ENCODE measurements around the gene OXSM. TPM values are rescaled to one million over a fixed set of nuclear protein-coding genes. Genes with fewer than 3 reads are reported as not detected.

OXSM gene
- total RNA-seq, 1 experiment from 2014 or later = 21.4 TPM

DNA sequence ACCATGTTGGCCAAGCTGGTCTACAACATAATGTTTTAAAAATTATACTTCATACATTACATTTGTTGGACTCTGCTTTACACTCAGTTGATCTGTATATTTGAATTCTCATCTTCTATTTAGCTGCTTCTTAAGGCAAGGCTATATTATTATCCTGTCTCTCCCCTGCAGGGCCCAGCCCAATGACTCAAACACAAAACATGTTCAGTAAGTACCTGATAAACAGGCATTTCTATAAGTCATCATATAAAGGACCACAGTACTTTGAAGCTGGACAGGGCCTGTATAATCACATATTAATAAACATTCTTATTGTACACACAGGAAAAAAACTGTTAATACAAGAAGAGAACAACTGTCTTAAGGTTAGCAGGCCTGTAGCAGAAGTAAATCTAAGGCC lies 42.9 kb upstream of the OXSM start:
- H3K4me2 ChIP-seq (ENCODE audit: low read length) = peak overlapping the region; percentile 17; the same call in 1 of the 2 replicates

DNA sequence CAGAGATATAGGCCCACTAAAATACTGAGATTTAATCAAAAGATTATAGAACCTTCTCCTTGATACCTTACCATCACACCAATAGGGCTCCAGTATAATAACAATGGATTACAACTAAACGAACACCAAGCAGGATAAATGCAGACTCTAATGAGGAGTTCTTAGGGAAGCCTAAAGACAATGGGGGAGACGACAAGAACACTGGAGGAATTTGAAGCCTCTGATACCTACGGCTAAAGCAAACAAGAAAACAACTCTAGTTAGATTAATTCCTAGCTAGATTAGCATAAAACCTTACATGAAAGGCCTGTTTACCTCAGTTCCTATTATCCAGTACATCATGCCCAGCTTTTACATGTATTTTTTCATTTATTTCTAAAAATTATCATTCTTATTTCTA lies 41.7 kb upstream of the OXSM start:
- DNase-seq (no peak), ATAC-seq (no peak)
- no peaks in the 10 kb centered on the region for H3K9me2 ChIP-seq (replicated peaks; ENCODE audit: low read length)
- no peak overlapping the region for H3K4me2 ChIP-seq (ENCODE audit: low read length)
- H3K27ac ChIP-seq (ENCODE audit: low read length) = no peak overlapping the region
- H3K79me2 ChIP-seq (ENCODE audit: low read length) = no peaks in the 10 kb centered on the region
- TF ChIP-seq, protein P1, sequence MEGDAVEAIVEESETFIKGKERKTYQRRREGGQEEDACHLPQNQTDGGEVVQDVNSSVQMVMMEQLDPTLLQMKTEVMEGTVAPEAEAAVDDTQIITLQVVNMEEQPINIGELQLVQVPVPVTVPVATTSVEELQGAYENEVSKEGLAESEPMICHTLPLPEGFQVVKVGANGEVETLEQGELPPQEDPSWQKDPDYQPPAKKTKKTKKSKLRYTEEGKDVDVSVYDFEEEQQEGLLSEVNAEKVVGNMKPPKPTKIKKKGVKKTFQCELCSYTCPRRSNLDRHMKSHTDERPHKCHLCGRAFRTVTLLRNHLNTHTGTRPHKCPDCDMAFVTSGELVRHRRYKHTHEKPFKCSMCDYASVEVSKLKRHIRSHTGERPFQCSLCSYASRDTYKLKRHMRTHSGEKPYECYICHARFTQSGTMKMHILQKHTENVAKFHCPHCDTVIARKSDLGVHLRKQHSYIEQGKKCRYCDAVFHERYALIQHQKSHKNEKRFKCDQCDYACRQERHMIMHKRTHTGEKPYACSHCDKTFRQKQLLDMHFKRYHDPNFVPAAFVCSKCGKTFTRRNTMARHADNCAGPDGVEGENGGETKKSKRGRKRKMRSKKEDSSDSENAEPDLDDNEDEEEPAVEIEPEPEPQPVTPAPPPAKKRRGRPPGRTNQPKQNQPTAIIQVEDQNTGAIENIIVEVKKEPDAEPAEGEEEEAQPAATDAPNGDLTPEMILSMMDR (conservative IDR thresholded peaks at IDR 0.05; ENCODE audit: low read depth, low read length) = no peak
- TF ChIP-seq EZH2phosphoT487 (IDR thresholded peaks at IDR 0.05; ENCODE audit: borderline replicate concordance, low read length) = no peak
- TF ChIP-seq EZH2 (IDR thresholded peaks at IDR 0.05; ENCODE audit: low read length, unreplicated experiment) = no peak
- peaks cover 16% of the 10 kb centered on the region for H3K4me1 ChIP-seq (ENCODE audit: insufficient read depth, low read length)
- no peak overlapping the region for H3K4me3 ChIP-seq (ENCODE audit: low read length)
- H2AFZ ChIP-seq (ENCODE audit: low read length) = no peak overlapping the region
- H3K9ac ChIP-seq (ENCODE audit: low read length) = no peak overlapping the region
- H3K36me3 ChIP-seq (ENCODE audit: low read depth, low read length) = peaks cover 28% of the 10 kb centered on the region
- H4K20me1 ChIP-seq (ENCODE audit: low read length) = no peaks in the 10 kb centered on the region
- POLR2A ChIA-PET (ENCODE audit: unreplicated experiment) = no interaction called here
- no peaks in the 10 kb centered on the region for H3F3A ChIP-seq (ENCODE audit: low read length, unreplicated experiment)
- no peaks in the 10 kb centered on the region for H3K27me3 ChIP-seq (ENCODE audit: low read length)
- CTCF ChIA-PET = no interaction called here
- H3K9me3 ChIP-seq (ENCODE audit: low read length) = no peaks in the 10 kb centered on the region
- BruUV-seq (replicated peaks) = no TSS peak
- intact Hi-C loops (cut with micrococcal nuclease) = loop anchor here (5.0 kb wide), 1 partner anchor 86 kb away; the partner anchor contains the start of gene TOP2B

More for the DNA sequence above, 42.9 kb upstream of the OXSM start:
- peak; percentile 99 for ATAC-seq
- no peaks in the 10 kb centered on the region for H3K27me3 ChIP-seq (ENCODE audit: low read length)
- no peak overlapping the region for H3K9ac ChIP-seq (ENCODE audit: low read length)
- no peak overlapping the region for H3K27ac ChIP-seq (ENCODE audit: low read length)
- H3K9me3 ChIP-seq (ENCODE audit: low read length) = no peaks in the 10 kb centered on the region
- no peaks in the 10 kb centered on the region for H3F3A ChIP-seq (ENCODE audit: low read length, unreplicated experiment)
- BruUV-seq (replicated peaks) = no TSS peak
- ChIA-PET POLR2A (ENCODE audit: unreplicated experiment) (interaction anchor here (0.5 to 0.6 kb wide), 2 partner anchors 24 to 36 kb away, joined by 4 to 6 read pairs; partner anchors contain the start of gene NGLY1), CTCF (no interaction called here)
- intact Hi-C loops (cut with micrococcal nuclease) = loop anchor here (5.0 kb wide), 1 partner anchor 85 kb away; the partner anchor contains the start of gene TOP2B
- H3K79me2 ChIP-seq (ENCODE audit: low read length) = no peaks in the 10 kb centered on the region
- H3K4me3 ChIP-seq (ENCODE audit: low read length) = no peak overlapping the region
- H3K4me1 ChIP-seq (ENCODE audit: insufficient read depth, low read length) = peaks cover 16% of the 10 kb centered on the region
- no peaks in the 10 kb centered on the region for H3K9me2 ChIP-seq (replicated peaks; ENCODE audit: low read length)
- peaks cover 28% of the 10 kb centered on the region for H3K36me3 ChIP-seq (ENCODE audit: low read depth, low read length)
- peak; percentile 79 for DNase-seq
- TF ChIP-seq EZH2 (IDR thresholded peaks at IDR 0.05; ENCODE audit: low read length, unreplicated experiment) = no peak
- no peak for TF ChIP-seq EZH2phosphoT487 (IDR thresholded peaks at IDR 0.05; ENCODE audit: borderline replicate concordance, low read length)
- TF ChIP-seq, protein P1 (conservative IDR thresholded peaks at IDR 0.05; ENCODE audit: low read depth, low read length) = no peak
- H2AFZ ChIP-seq (ENCODE audit: low read length) = no peak overlapping the region
- H4K20me1 ChIP-seq (ENCODE audit: low read length) = no peaks in the 10 kb centered on the region

DNA sequence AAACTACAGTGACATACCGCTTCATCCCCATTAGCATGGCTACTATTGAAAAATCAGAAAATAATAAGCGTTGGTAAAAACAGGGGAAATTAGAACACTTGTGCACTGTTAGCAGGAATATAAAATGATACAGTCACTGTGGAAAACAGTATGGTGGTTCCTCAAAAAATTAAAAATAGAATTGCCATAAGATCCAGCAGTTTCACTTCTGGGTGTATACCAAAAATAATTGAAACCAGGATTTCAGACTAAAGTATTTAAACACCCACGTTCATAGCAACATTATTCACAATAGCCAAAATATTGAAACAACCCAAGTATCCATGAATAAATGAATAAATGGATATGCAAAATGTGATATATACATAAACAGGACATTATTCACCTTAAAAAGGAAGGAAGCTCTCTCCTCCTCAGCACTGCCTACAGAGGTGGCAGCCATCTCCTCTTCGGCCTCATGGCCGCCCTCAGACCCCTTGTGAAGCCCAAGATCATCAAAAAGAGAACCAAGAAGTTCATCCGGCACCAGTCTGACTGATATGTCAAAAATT lies 40.8 kb upstream of the OXSM start:
- TF ChIP-seq EZH2 (IDR thresholded peaks at IDR 0.05; ENCODE audit: low read length, unreplicated experiment) (no peak), EZH2phosphoT487 (IDR thresholded peaks at IDR 0.05; ENCODE audit: borderline replicate concordance, low read length) (no peak)
- TF ChIP-seq, protein P1 (conservative IDR thresholded peaks at IDR 0.05; ENCODE audit: low read depth, low read length) = no peak
- no peak overlapping the region for H3K4me2 ChIP-seq (ENCODE audit: low read length)
- intact Hi-C loops (cut with micrococcal nuclease) = loop anchor here (5.0 kb wide), 1 partner anchor 87 kb away; the partner anchor contains the start of gene TOP2B
- no peaks in the 10 kb centered on the region for H3F3A ChIP-seq (ENCODE audit: low read length, unreplicated experiment)
- no peak overlapping the region for H3K9ac ChIP-seq (ENCODE audit: low read length)
- POLR2A ChIA-PET (ENCODE audit: unreplicated experiment) = no interaction called here
- H3K9me2 ChIP-seq (replicated peaks; ENCODE audit: low read length) = no peaks in the 10 kb centered on the region
- DNase-seq (no peak), ATAC-seq (no peak)
- H3K27me3 ChIP-seq (ENCODE audit: low read length) = no peaks in the 10 kb centered on the region
- H3K4me1 ChIP-seq (ENCODE audit: insufficient read depth, low read length) = peaks cover 16% of the 10 kb centered on the region
- no peaks in the 10 kb centered on the region for H4K20me1 ChIP-seq (ENCODE audit: low read length)
- H3K79me2 ChIP-seq (ENCODE audit: low read length) = no peaks in the 10 kb centered on the region
- H3K36me3 ChIP-seq (ENCODE audit: low read depth, low read length) = peaks cover 34% of the 10 kb centered on the region
- H2AFZ ChIP-seq (ENCODE audit: low read length) = no peak overlapping the region
- no peak overlapping the region for H3K4me3 ChIP-seq (ENCODE audit: low read length)
- BruUV-seq (replicated peaks) = no TSS peak
- H3K27ac ChIP-seq (ENCODE audit: low read length) = no peak overlapping the region
- H3K9me3 ChIP-seq (ENCODE audit: low read length) = no peaks in the 10 kb centered on the region
- CTCF ChIA-PET = no interaction called here

Data from PC-3 (cell line).